Measurements from ENCODE around the gene TMPRSS6.

TMPRSS6 gene

DNA sequence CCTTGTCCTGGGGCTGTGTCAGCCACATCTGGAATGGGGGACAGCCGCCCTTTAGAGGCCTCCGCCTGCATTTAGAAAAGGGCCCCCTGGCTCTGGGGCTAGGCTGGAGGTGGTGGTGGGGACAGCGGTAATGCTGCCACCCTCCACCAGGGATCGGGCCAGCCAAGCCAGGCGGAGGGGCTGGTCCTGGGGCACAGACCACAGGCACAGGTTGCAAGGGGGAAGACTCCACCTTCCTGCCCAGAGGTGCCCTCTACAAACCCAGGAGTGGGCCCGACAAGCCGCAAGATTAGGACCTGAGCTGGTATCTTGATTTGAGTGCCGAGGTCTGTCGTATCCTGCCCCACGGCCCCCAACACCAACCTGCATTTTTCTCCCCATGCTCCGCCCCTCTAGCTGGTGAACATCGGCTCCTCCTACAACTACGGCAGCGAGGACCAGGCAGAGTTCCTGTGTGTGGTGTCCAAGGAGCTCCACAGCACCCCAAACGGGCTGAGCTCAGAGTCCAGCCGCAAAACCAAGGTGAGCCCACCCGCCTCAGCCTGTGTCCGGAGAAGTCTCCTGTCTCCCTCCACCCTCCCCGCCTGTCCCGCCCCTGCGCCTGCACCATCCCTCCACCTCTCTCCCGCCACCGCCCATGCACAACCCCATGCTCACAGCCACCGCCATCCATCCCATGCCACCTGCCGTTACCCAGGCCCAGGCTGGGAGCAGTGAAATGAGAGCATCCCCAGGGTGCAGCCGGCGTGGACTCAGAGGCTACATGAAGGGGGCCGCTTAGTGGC is 50.4 kb downstream of the TMPRSS6 start:
- Histone ChIP-seq H3K4me3 (ENCODE audit: low read depth, low read length) (no peak overlapping the region), H3K9me3 (no peaks in the 10 kb centered on the region), H3K4me1 (peaks cover 12% of the 10 kb centered on the region), H3K27me3 (no peaks in the 10 kb centered on the region), H3K36me3 (peaks cover 8% of the 10 kb centered on the region)
- no peak for DNase-seq
- TF ChIP-seq, protein P1, sequence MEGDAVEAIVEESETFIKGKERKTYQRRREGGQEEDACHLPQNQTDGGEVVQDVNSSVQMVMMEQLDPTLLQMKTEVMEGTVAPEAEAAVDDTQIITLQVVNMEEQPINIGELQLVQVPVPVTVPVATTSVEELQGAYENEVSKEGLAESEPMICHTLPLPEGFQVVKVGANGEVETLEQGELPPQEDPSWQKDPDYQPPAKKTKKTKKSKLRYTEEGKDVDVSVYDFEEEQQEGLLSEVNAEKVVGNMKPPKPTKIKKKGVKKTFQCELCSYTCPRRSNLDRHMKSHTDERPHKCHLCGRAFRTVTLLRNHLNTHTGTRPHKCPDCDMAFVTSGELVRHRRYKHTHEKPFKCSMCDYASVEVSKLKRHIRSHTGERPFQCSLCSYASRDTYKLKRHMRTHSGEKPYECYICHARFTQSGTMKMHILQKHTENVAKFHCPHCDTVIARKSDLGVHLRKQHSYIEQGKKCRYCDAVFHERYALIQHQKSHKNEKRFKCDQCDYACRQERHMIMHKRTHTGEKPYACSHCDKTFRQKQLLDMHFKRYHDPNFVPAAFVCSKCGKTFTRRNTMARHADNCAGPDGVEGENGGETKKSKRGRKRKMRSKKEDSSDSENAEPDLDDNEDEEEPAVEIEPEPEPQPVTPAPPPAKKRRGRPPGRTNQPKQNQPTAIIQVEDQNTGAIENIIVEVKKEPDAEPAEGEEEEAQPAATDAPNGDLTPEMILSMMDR (IDR thresholded peaks at IDR 0.05; ENCODE audit: low read depth, low read length) = no peak

DNA sequence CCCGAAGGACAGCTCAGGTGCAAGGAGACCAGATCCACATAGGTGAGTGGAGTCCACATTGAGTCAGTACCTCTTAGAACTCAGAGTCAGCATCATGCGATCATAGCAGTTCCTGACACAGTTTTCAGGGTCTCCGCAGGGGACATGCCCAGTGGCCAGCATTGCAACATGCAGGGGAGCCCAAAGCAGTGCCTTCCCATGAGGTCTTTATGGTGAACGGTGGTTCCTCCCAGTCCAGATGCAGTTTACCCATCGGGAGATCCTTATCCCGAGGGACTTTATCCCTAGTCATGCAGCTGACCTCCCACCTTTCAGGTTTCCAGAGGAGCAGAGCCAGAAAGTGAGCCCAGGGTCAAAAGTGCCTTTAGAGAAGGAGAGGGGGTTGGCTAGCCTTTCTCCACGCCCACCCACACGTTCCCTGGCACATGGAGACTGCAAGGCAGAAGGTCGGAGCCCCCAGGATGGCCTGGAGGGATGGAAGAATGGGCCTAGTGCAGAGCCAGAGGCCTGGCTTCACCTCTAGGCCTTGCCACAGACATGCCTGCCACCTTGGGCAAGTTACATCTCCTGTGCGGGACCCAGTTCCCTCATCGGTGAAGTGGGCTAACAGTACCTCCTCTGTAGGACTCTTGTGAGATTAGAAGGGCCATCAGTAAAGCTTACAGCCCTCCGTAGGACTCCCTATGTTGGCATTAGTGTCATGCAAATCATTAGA is 51.6 kb downstream of the TMPRSS6 start:
- H3K36me3 ChIP-seq = peaks cover 8% of the 10 kb centered on the region

DNA sequence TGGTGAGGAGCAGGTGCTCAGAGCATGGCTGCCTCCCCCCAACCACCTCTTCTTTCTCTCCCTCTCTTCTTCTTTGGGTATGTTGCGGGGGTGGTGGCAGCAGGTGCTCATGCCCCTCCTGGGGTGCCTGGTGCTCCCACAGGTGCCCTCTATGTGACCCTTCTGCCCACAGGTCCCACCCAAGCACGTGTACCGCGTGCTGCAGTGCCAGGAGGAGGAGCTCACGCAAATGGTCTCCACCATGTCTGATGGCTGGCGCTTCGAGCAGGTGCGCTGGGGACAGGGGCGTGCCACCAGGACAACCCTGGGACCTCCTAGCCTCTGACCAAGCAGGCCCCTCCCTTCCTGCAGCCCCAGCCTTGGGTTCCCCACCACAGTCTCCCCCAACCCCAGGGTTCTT is 52.3 kb downstream of the TMPRSS6 start:
- TF ChIP-seq, protein P1 (IDR thresholded peaks at IDR 0.05; ENCODE audit: low read depth, low read length) = no peak
- Histone ChIP-seq H3K9me3 (no peaks in the 10 kb centered on the region), H3K36me3 (peaks cover 8% of the 10 kb centered on the region), H3K4me1 (peaks cover 5% of the 10 kb centered on the region), H3K4me3 (ENCODE audit: low read depth, low read length) (no peak overlapping the region), H3K27me3 (no peaks in the 10 kb centered on the region)
- no peak for DNase-seq

More for the DNA sequence above, 51.6 kb downstream of the TMPRSS6 start:
- no peaks in the 10 kb centered on the region for H3K27me3 ChIP-seq
- no peak for DNase-seq
- TF ChIP-seq, protein P1 (IDR thresholded peaks at IDR 0.05; ENCODE audit: low read depth, low read length) = no peak
- H3K9me3 ChIP-seq = no peaks in the 10 kb centered on the region
- H3K4me3 ChIP-seq (ENCODE audit: low read depth, low read length) = no peak overlapping the region
- H3K4me1 ChIP-seq = peaks cover 10% of the 10 kb centered on the region

DNA sequence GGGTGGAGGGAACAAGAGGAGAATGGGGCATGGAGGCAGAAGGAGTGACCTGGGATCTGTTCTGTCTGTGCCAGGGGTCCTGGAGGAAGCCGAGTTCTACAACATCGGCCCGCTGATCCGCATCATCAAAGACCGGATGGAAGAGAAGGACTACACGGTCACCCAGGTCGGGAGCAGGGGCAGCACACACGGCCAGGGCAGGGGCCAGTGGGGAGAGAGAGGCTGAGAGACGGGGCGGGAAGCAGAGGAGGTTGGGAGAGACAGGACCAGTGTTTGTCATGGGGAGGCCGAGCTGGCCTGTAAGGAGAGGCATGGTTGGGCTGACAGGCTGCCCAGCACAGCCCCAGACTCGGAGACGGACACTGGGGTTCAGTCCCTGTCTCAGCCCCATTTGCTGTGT is 53.3 kb downstream of the TMPRSS6 start:
- Histone ChIP-seq H3K27me3 (no peaks in the 10 kb centered on the region), H3K4me1 (peaks cover 5% of the 10 kb centered on the region), H3K9me3 (no peaks in the 10 kb centered on the region), H3K36me3 (peaks cover 8% of the 10 kb centered on the region), H3K4me3 (ENCODE audit: low read depth, low read length) (no peak overlapping the region)
- TF ChIP-seq, protein P1 (IDR thresholded peaks at IDR 0.05; ENCODE audit: low read depth, low read length) = no peak
- no peak for DNase-seq

DNA sequence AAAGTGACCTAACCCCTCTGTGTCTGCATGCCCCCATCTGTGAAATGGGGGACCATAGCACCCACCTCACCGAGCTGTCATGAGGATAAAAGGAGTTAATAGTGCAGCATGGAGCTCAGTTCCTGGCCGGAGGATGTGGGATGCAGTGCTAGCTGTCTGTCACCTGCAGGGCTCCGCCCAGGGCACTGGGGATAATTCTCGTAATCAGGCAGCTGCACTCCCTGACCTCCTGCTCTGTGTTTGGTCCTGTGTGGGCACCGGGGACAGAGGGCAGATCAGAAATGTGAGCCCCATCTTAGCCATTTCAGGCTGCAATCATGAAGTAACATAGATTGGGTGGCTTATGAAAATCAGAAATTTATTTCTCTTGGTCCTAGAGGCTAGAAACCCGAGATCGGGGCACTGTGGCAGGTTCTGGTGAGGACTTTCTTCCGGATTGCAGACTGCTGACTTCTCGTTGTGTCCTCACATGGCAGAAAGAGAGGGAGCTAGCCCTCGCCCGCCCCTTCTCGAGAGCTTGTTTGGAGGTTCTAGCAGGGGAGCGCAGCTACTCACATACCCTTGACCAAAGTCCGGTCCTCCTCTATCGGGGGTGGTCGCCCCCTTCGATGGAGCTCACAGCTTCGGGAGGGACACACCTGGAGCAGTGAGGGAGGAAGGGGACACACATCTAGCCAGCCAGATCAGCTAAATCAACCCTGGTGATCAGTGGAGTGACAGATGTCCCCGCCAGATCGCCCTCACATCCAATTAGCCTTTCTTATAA is 54.7 kb downstream of the TMPRSS6 start:
- DNase-seq = no peak
- Histone ChIP-seq H3K4me3 (ENCODE audit: low read depth, low read length) (no peak overlapping the region), H3K4me1 (peaks cover 5% of the 10 kb centered on the region), H3K9me3 (no peaks in the 10 kb centered on the region), H3K36me3 (peaks cover 8% of the 10 kb centered on the region), H3K27me3 (no peaks in the 10 kb centered on the region)
- TF ChIP-seq, protein P1 (IDR thresholded peaks at IDR 0.05; ENCODE audit: low read depth, low read length) = no peak

Measured in BE2C (cell line).